ENCODE data around the gene VWA5A. TPM values are rescaled to one million over a fixed set of nuclear protein-coding genes. Genes with fewer than 3 reads are reported as not detected.

VWA5A gene
- total and polyA plus RNA-seq, 10 donors: 6.7 to 15.4 (median 11.7) TPM

- Histone ChIP-seq H3K4me3 (no peak overlapping the region), H3K9me3 (no peaks in the 10 kb centered on the region), H3K27me3 (replicated peaks in 1 of 7) (peaks cover 0 to 6% (median 0%) of the 10 kb centered on the region in 7 donors), H3K4me1 (peaks cover 0 to 6% (median 0%) of the 10 kb centered on the region in 6 donors), H3K36me3 (no peaks in the 10 kb centered on the region), H3K27ac (peak overlapping the region in 5 of 8 donors; percentile 13 to 48 (median 38))
- DNase-seq: no peak
- no peak for TF ChIP-seq POLR2AphosphoS5 (IDR thresholded peaks at IDR 0.05)
- TF ChIP-seq CTCF (IDR thresholded peaks at IDR 0.05 in 8 of 11, conservative IDR thresholded peaks at IDR 0.05 in 3 of 11): no peak
- TF ChIP-seq POLR2A (IDR thresholded peaks at IDR 0.05): no peak
- 72 to 86% (median 76%) methylated on average over 6 of the region's 6 CpGs for WGBS, 5 donors
- intact Hi-C loops (cut with DNase I; ENCODE audit: low total_unique reads): loop anchor here (5.0 kb wide), 1 partner anchor 117 kb away; no protein-coding TSS in a partner anchor
Observed at GRCh38 chr11:124194293-124195188, 79.3 kb downstream of the VWA5A start.

- no peaks in the 10 kb centered on the region for H3K36me3 ChIP-seq
- H3K27ac ChIP-seq: peak overlapping the region in 4 of 8 donors; percentile 13 to 48 (median 40)
- H3K4me3 ChIP-seq: no peak overlapping the region
- no peak for DNase-seq
- peak; percentile 12 to 67 (median 48) for TF ChIP-seq CTCF (IDR thresholded peaks at IDR 0.05 in 8 of 11, conservative IDR thresholded peaks at IDR 0.05 in 3 of 11)
- TF ChIP-seq POLR2AphosphoS5 (IDR thresholded peaks at IDR 0.05): no peak
- TF ChIP-seq POLR2A (IDR thresholded peaks at IDR 0.05): no peak
- intact Hi-C loops (cut with DNase I; ENCODE audit: low total_unique reads): no loop called here
- WGBS, 5 donors: 25 to 43% (median 30%) methylated on average over 4 of the region's 4 CpGs
- peaks cover 0 to 6% (median 0%) of the 10 kb centered on the region in 6 donors for H3K4me1 ChIP-seq
- no peaks in the 10 kb centered on the region for H3K9me3 ChIP-seq
- peaks cover 0 to 6% (median 0%) of the 10 kb centered on the region in 7 donors for H3K27me3 ChIP-seq (replicated peaks in 1 of 7)
Observed at GRCh38 chr11:124195189-124195734, 80.0 kb downstream of the VWA5A start.

Other genes starting within 250 kb of the VWA5A start
- not detected for gene TMEM225, start 229.8 kb upstream of the VWA5A start, total RNA-seq
- not detected for gene TMEM225, start 229.8 kb upstream of the VWA5A start, polyA plus RNA-seq
- not detected for gene OR8D4, start 213.3 kb upstream of the VWA5A start, total RNA-seq
- not detected for gene OR8D4, start 213.3 kb upstream of the VWA5A start, polyA plus RNA-seq
- gene OR4D5, start 175.8 kb upstream of the VWA5A start, total RNA-seq: not detected
- gene OR4D5, start 175.8 kb upstream of the VWA5A start, polyA plus RNA-seq: not detected
- not detected for gene OR6T1, start 171.6 kb upstream of the VWA5A start, total RNA-seq
- not detected for gene OR6T1, start 171.6 kb upstream of the VWA5A start, polyA plus RNA-seq
- not detected for gene OR10S1, start 137.7 kb upstream of the VWA5A start, total RNA-seq
- gene OR10S1, start 137.7 kb upstream of the VWA5A start, polyA plus RNA-seq: not detected
- not detected for gene OR10G6, start 120.3 kb upstream of the VWA5A start, total RNA-seq
- not detected for gene OR10G6, start 120.3 kb upstream of the VWA5A start, polyA plus RNA-seq
- gene OR10G4, start 102.5 kb upstream of the VWA5A start, total RNA-seq: not detected
- not detected for gene OR10G4, start 102.5 kb upstream of the VWA5A start, polyA plus RNA-seq
- not detected for gene OR10G9, start 92.4 kb upstream of the VWA5A start, total RNA-seq
- not detected for gene OR10G9, start 92.4 kb upstream of the VWA5A start, polyA plus RNA-seq
- not detected for gene OR10G8, start 88.7 kb upstream of the VWA5A start, total RNA-seq
- not detected for gene OR10G8, start 88.7 kb upstream of the VWA5A start, polyA plus RNA-seq
- gene OR10G7, start 74.1 kb upstream of the VWA5A start, total RNA-seq: not detected
- gene OR10G7, start 74.1 kb upstream of the VWA5A start, polyA plus RNA-seq: not detected
- not detected for gene OR10D3, start 67.9 kb downstream of the VWA5A start, total RNA-seq
- not detected for gene OR10D3, start 67.9 kb downstream of the VWA5A start, polyA plus RNA-seq
- gene OR8G1, start 125.6 kb downstream of the VWA5A start, total RNA-seq: not detected
- not detected for gene OR8G1, start 125.6 kb downstream of the VWA5A start, polyA plus RNA-seq
- not detected for gene OR8G5, start 140.9 kb downstream of the VWA5A start, total RNA-seq
- gene OR8G5, start 140.9 kb downstream of the VWA5A start, polyA plus RNA-seq: not detected
- not detected for gene OR8D1, start 198.5 kb downstream of the VWA5A start, total RNA-seq
- gene OR8D1, start 198.5 kb downstream of the VWA5A start, polyA plus RNA-seq: not detected
- gene OR8D2, start 204.7 kb downstream of the VWA5A start, total RNA-seq: not detected
- gene OR8D2, start 204.7 kb downstream of the VWA5A start, polyA plus RNA-seq: not detected